SK-N-SH (cell line): Measurements from ENCODE around the gene KCNN3. TPM values are rescaled to one million over a fixed set of nuclear protein-coding genes. Genes with fewer than 3 reads are reported as not detected.

Experiments
- CTCF ChIA-PET: fragments of 300-600, 350-600 bp; formaldehyde crosslinking; extraction: SDS; loops from one replicate; lab custom pipeline; 2021; lab: Yijun Ruan, JAX
- POLR2A ChIA-PET: fragments of 350-600 bp; sonication (Branson Sonifier 250); formaldehyde crosslinking; extraction: SDS; loops from one replicate; lab custom pipeline; 2020; ENCODE audit warnings: antibody characterized with exemption, inconsistent platforms; lab: Yijun Ruan, JAX
- DNase-seq: peaks from one replicate; pipeline ENCODE4 v3.0.0; 2012
- H2AFZ ChIP-seq: fragments of 200-600 bp; sonication (generic); 2 replicates; pipeline ENCODE4 v1.8.1; 2016; ENCODE audit warnings: antibody characterized with exemption, mild to moderate bottlenecking, low read depth
- H3F3A ChIP-seq: fragments of 200-600 bp; sonication (generic); replicated peaks from 2 replicates; pipeline ENCODE3; 2016; ENCODE audit warnings: antibody characterized with exemption, mild to moderate bottlenecking; ENCODE audit not compliant: insufficient read depth
- H3K27ac ChIP-seq, 2 experiments: fragments of 200-500 bp in 1 of 2; fragments of 200-600 bp in 1 of 2; sonication (Bioruptor generic) in 1 of 2; sonication (generic), shearing (Covaris generic) in 1 of 2; 2 replicates each; pipeline versions ENCODE4 v1.5.1 to v1.6.1; 2014 to 2016; ENCODE audit warnings: low read depth in 2 of 2, inconsistent platforms in 1 of 2, low read length in 1 of 2, mild to moderate bottlenecking in 1 of 2, mixed read lengths in 1 of 2
- H3K27me3 ChIP-seq: fragments of 200-600 bp; sonication (generic), shearing (Covaris generic); 2 replicates; pipeline ENCODE4 v1.6.1; 2016; ENCODE audit warnings: mixed run types; ENCODE audit not compliant: insufficient read depth
- H3K36me3 ChIP-seq, 2 experiments: fragments of 200-500 bp in 1 of 2; fragments of 200-600 bp in 1 of 2; sonication (Bioruptor generic) in 1 of 2; sonication (generic) in 1 of 2; replicated peaks in 1 of 2; 2 replicates each; pipeline versions ENCODE3 to v1.5.1; 2014 to 2016; ENCODE audit warnings: low read length in 1 of 2, mild to moderate bottlenecking in 1 of 2; ENCODE audit not compliant: insufficient read depth in 2 of 2, control insufficient read depth in 1 of 2
- H3K4me1 ChIP-seq, 2 experiments: fragments of 200-500 bp in 1 of 2; fragments of 200-600 bp in 1 of 2; sonication (Bioruptor generic) in 1 of 2; sonication (generic), shearing (Covaris generic) in 1 of 2; 2 replicates each; pipeline versions ENCODE4 v1.5.1 to v1.6.1; 2014 to 2016; ENCODE audit warnings: low read depth in 1 of 2, low read length in 1 of 2, mixed run types in 1 of 2; ENCODE audit not compliant: insufficient read depth in 2 of 2, control insufficient read depth in 1 of 2
- H3K4me2 ChIP-seq: fragments of 200-600 bp; sonication (generic), shearing (Covaris generic); 2 replicates; pipeline ENCODE4 v1.6.1; 2017; ENCODE audit warnings: mixed run types
- H3K4me3 ChIP-seq, 2 experiments: fragments of 200-500 bp in 1 of 2; fragments of 200-600 bp in 1 of 2; sonication (Bioruptor generic) in 1 of 2; sonication (generic), shearing (Covaris generic) in 1 of 2; 2 replicates each; pipeline versions ENCODE4 v1.5.1 to v1.8.1; 2014 to 2016; ENCODE audit warnings: low read depth in 2 of 2, inconsistent platforms in 1 of 2, low read length in 1 of 2, mild to moderate bottlenecking in 1 of 2, mixed read lengths in 1 of 2, moderate library complexity in 1 of 2
- H3K79me2 ChIP-seq: fragments of 200-600 bp; sonication (generic); 2 replicates; pipeline ENCODE4 v1.8.1; 2017; ENCODE audit warnings: mild to moderate bottlenecking; ENCODE audit not compliant: insufficient read depth
- H3K9ac ChIP-seq: fragments of 200-600 bp; sonication (generic); 2 replicates; pipeline ENCODE4 v1.6.1; 2017; ENCODE audit warnings: mixed run types
- H3K9me2 ChIP-seq: fragments of 200-600 bp; sonication (generic); 2 replicates; pipeline ENCODE4 v1.6.1; 2017; ENCODE audit warnings: mixed run types
- H3K9me3 ChIP-seq: fragments of 200-600 bp; sonication (generic); 2 replicates; pipeline ENCODE4 v1.6.1; 2017; ENCODE audit warnings: mixed run types, mild to moderate bottlenecking, moderate library complexity
- H4K20me1 ChIP-seq: fragments of 200-600 bp; sonication (generic); 2 replicates; pipeline ENCODE4 v1.6.1; 2017; ENCODE audit warnings: mild to moderate bottlenecking, mixed run types; ENCODE audit not compliant: insufficient read depth
- CTCF ChIP-seq: fragments of 200-600 bp; sonication (generic); IDR thresholded peaks from 2 replicates; pipeline ENCODE4 v1.6.1; 2017; ENCODE audit warnings: antibody characterized with exemption, mild to moderate bottlenecking, moderate library complexity
- FOSL2 ChIP-seq: IDR thresholded peaks from 2 replicates; pipeline ENCODE4 v1.4.0; 2012; ENCODE audit warnings: low read depth, mild to moderate bottlenecking, moderate library complexity, borderline replicate concordance
- FOXJ3 ChIP-seq: sonication (generic); formaldehyde crosslinking; IDR thresholded peaks from 2 replicates; pipeline ENCODE4 v1.5.1; 2020; ENCODE audit warnings: mild to moderate bottlenecking, missing genetic modification reagents
- FOXM1 ChIP-seq: IDR thresholded peaks from 2 replicates; pipeline ENCODE4 v1.4.0; 2012; ENCODE audit warnings: low read depth, mild to moderate bottlenecking
- GABPA ChIP-seq: IDR thresholded peaks from 2 replicates; pipeline ENCODE4 v1.4.0; 2012; ENCODE audit warnings: low read depth, mild to moderate bottlenecking
- GATA2 ChIP-seq: sonication (generic); formaldehyde crosslinking; IDR thresholded peaks from 2 replicates; pipeline ENCODE4 v1.5.0; 2020; ENCODE audit warnings: mild to moderate bottlenecking, missing genetic modification reagents
- JUND ChIP-seq: IDR thresholded peaks from 2 replicates; pipeline ENCODE4 v1.4.0; 2012
- MAX ChIP-seq: IDR thresholded peaks from 2 replicates; pipeline ENCODE4 v1.4.0; 2012; ENCODE audit warnings: low read depth
- MEF2A ChIP-seq: IDR thresholded peaks from 2 replicates; pipeline ENCODE4 v1.4.0; 2012; ENCODE audit warnings: low read depth, borderline replicate concordance
- MXI1 ChIP-seq: IDR thresholded peaks from 2 replicates; pipeline ENCODE4 v1.6.1; 2012; ENCODE audit warnings: mild to moderate bottlenecking, low read depth, low read length, improper control_type of control experiment
- REST ChIP-seq: IDR thresholded peaks from 2 replicates; pipeline ENCODE4 v1.6.1; 2012; ENCODE audit warnings: mild to moderate bottlenecking, low read depth, low read length, moderate library complexity
- RFX5 ChIP-seq: IDR thresholded peaks from 2 replicates; pipeline ENCODE4 v1.6.1; 2012; ENCODE audit warnings: mild to moderate bottlenecking, improper control_type of control experiment, low read length
- SIN3A ChIP-seq: IDR thresholded peaks from 2 replicates; pipeline ENCODE4 v1.6.1; 2012; ENCODE audit warnings: low read depth, mild to moderate bottlenecking, low read length, moderate library complexity, borderline replicate concordance
- SMC3 ChIP-seq: IDR thresholded peaks from 2 replicates; pipeline ENCODE4 v1.6.1; 2012; ENCODE audit warnings: low read depth, low read length, improper control_type of control experiment
- TAF1 ChIP-seq: IDR thresholded peaks from 2 replicates; pipeline ENCODE4 v1.6.1; 2012; ENCODE audit warnings: low read depth, mild to moderate bottlenecking, low read length, moderate library complexity, borderline replicate concordance
- TCF12 ChIP-seq: IDR thresholded peaks from 2 replicates; pipeline ENCODE4 v1.4.0; 2012
- USF2 ChIP-seq: fragments of 150-350 bp; IDR thresholded peaks from 2 replicates; pipeline ENCODE4 v1.6.1; 2017; ENCODE audit warnings: antibody characterized with exemption, low read length, low read depth, borderline replicate concordance
- YY1 ChIP-seq: IDR thresholded peaks from 2 replicates; pipeline ENCODE4 v1.4.0; 2012; ENCODE audit warnings: low read depth, mild to moderate bottlenecking
- WGBS: methylation state at CpG from one replicate; pipeline ENCODE4 v1.1.6; 2017; ENCODE audit warnings: low lambda C conversion rate; 5-methylcytosine and 5-hydroxymethylcytosine counted together
- polyA plus RNA-seq, 3 experiments: library from polyadenylated mRNA; depleted of rRNA; stranded (reverse); fragments of >200 nt; gene quantifications; 2 replicates each; pipeline ENCODE4 v1.2.3, GENCODE V29; 2012

KCNN3 gene
- polyA plus RNA-seq, 1 of the 3 experiments (the other 2 are of a cell fraction), result 0.16 TPM

- H3K9me2 ChIP-seq, result no peaks in the 10 kb centered on the region
- H3K36me3 ChIP-seq, result no peaks in the 10 kb centered on the region
- no peak overlapping the region for H3K4me3 ChIP-seq
- TF ChIP-seq FOXM1 (no peak), SMC3 (no peak), FOXJ3 (CRISPR knock-in tag) (no peak)
- no peaks in the 10 kb centered on the region for H3K27me3 ChIP-seq
- H2AFZ ChIP-seq, result no peak overlapping the region
- ChIA-PET CTCF (interaction anchor here (1.0 to 1.5 kb wide), 4 partner anchors 10 to 159 kb away, joined by 3 to 5 read pairs (median 4); no protein-coding TSS in a partner anchor), POLR2A (no interaction called here)
- H3K4me1 ChIP-seq, result peaks cover 0 to 25% of the 10 kb centered on the region in 2 experiments; a peak in 2 of 4 replicates
- no peaks in the 10 kb centered on the region for H4K20me1 ChIP-seq
- no peak overlapping the region for H3K27ac ChIP-seq
- H3F3A ChIP-seq, result no peaks in the 10 kb centered on the region
- no peak overlapping the region for H3K4me2 ChIP-seq
- no peak for DNase-seq
- no peaks in the 10 kb centered on the region for H3K79me2 ChIP-seq
- no peak overlapping the region for H3K9ac ChIP-seq
- WGBS, result 78% methylated on average over 6 of the region's 8 CpGs
- H3K9me3 ChIP-seq, result no peaks in the 10 kb centered on the region
These were observed 150.3 kb downstream of the KCNN3 start for GRCh38 chr1:154719586-154720327.

GRCh38 chr1:154718566-154718965 is 151.5 kb downstream of the KCNN3 start:
- Histone ChIP-seq H2AFZ (no peak overlapping the region), H3K27me3 (no peaks in the 10 kb centered on the region), H3K36me3 (no peaks in the 10 kb centered on the region), H3K9me2 (no peaks in the 10 kb centered on the region), H3K27ac (no peak overlapping the region), H3K9ac (no peak overlapping the region), H3K79me2 (no peaks in the 10 kb centered on the region), H3K4me3 (no peak overlapping the region), H3K9me3 (no peaks in the 10 kb centered on the region), H4K20me1 (no peaks in the 10 kb centered on the region), H3K4me2 (no peak overlapping the region), H3K4me1 (peaks cover 0 to 25% of the 10 kb centered on the region in 2 experiments; a peak in 2 of 4 replicates), H3F3A (no peaks in the 10 kb centered on the region)
- ChIA-PET CTCF (interaction anchor here (1.5 to 2.5 kb wide), 3 partner anchors 42 to 160 kb away, joined by 4 to 9 read pairs (median 9); no protein-coding TSS in a partner anchor), POLR2A (no interaction called here)
- 90% methylated on average over 6 of the region's 6 CpGs for WGBS
- no peak for DNase-seq
- TF ChIP-seq SMC3 (no peak), REST (no peak), CTCF (no peak), MXI1 (no peak), GABPA (no peak), USF2 (no peak), TAF1 (no peak), SIN3A (no peak), TCF12 (no peak), MAX (no peak), YY1 (no peak), FOXM1 (no peak), JUND (no peak), RFX5 (no peak), GATA2 (CRISPR knock-in tag) (no peak), MEF2A (no peak), FOSL2 (no peak)
